Stimulated activated naive CD4-positive, alpha-beta T cell (primary cell): ENCODE measurements around the gene GSTO1.
"Not testable (repeated sequence)": the region's sequence is repeated elsewhere in the genome, so short reads cannot be mapped to it uniquely, and the experiment has no call there.

ENCODE experiments used
- DNase-seq, 6 experiments: peaks; one replicate each; lab custom pipeline; 2025; lab: John Stamatoyannopoulos, UW

The GSTO1 gene

GRCh38 chr10:104254493-104255310, at the start of gene GSTO1:
TSS of gene GSTO1 (plus strand) at chr10:104254892. CDS start at chr10:104254929, 37 bp downstream.
- DNase-seq: peak in 5 of 6 experiments; percentile 17 to 48 (median 34)

- no peak for DNase-seq
Observed at GRCh38 chr10:104208730-104209129, 46.0 kb upstream of the GSTO1 start.

- DNase-seq: peak in 5 of 6 experiments; percentile 8 to 47 (median 18)
Observed at GRCh38 chr10:104209575-104210198, 45.0 kb upstream of the GSTO1 start.

GRCh38 chr10:104216631-104217030, 38.1 kb upstream of the GSTO1 start:
- DNase-seq: no peak

GRCh38 chr10:104218751-104219150, 35.9 kb upstream of the GSTO1 start:
- no peak for DNase-seq

GRCh38 chr10:104220522-104220921, 34.2 kb upstream of the GSTO1 start:
- no peak for DNase-seq

GRCh38 chr10:104223304-104223703, 31.4 kb upstream of the GSTO1 start:
- no peak for DNase-seq

- DNase-seq: no peak
Observed at GRCh38 chr10:104230490-104230889, 24.2 kb upstream of the GSTO1 start.

- peak; percentile 97 to 99 (median 99) for DNase-seq
Observed at GRCh38 chr10:104231784-104232612, 22.7 kb upstream of the GSTO1 start, which contains the start of gene CFAP43. TSS of gene CFAP43 (minus strand) at chr10:104232364. CDS start at chr10:104232246, 118 bp downstream.

GRCh38 chr10:104232613-104233102, 22.0 kb upstream of the GSTO1 start:
- DNase-seq: peak in 1 of 6 experiments; percentile 23

GRCh38 chr10:104233817-104234216, 20.9 kb upstream of the GSTO1 start:
- no peak for DNase-seq

GRCh38 chr10:104234934-104235333, 19.8 kb upstream of the GSTO1 start:
- DNase-seq: peak in 1 of 6 experiments; percentile 6

- no peak for DNase-seq
Observed at GRCh38 chr10:104235801-104236200, 18.9 kb upstream of the GSTO1 start.

GRCh38 chr10:104240078-104240477, 14.6 kb upstream of the GSTO1 start:
- DNase-seq: no peak

GRCh38 chr10:104242545-104242944, 12.1 kb upstream of the GSTO1 start:
- no peak for DNase-seq

GRCh38 chr10:104243009-104243408, 11.7 kb upstream of the GSTO1 start:
- not testable (repeated sequence) for DNase-seq

GRCh38 chr10:104243512-104243911, 11.2 kb upstream of the GSTO1 start:
- no peak for DNase-seq

- no peak for DNase-seq
Observed at GRCh38 chr10:104245066-104245632, 9.5 kb upstream of the GSTO1 start.

GRCh38 chr10:104246976-104247375, 7.7 kb upstream of the GSTO1 start:
- no peak for DNase-seq

- no peak for DNase-seq
Observed at GRCh38 chr10:104247513-104248146, 7.1 kb upstream of the GSTO1 start.

- DNase-seq: not testable (repeated sequence)
Observed at GRCh38 chr10:104248931-104249330, 5.8 kb upstream of the GSTO1 start.
